ENCODE results near the gene ZNF624.

The ZNF624 gene

DNA sequence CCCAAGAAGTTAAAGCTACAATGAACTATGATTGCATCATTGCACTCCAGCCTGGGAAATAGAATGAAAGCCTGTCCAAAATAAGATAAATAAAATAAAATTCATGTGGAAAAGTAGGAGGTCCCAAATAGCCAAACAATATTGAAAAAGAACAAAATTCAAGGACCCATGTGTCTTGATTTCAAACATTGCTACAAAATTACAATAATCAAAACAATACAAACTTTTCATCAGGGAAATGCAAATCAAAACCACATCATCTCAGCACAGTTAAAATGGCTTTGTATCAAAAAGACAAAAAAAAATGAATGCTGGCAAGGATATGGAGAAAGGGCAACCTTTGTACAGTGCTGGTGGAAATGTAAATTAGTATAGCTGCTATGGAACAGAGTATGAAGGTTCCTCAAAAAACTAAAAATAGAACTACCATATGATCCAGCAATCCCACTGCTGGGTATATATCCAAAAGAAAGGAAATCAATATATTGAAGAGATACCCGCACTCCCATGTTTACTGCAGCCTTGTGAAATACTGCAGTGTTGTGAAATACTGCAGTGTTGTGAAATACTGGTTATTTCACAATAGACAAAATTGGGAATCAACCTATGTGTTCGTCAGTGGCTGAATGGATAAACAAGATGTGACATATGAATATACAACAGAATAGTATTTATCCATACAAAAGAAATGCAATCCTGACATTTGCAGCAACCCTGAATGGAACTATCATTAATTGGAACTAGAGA, 60.1 kb downstream of the ZNF624 start:
- DNase-seq, result no peak

DNA sequence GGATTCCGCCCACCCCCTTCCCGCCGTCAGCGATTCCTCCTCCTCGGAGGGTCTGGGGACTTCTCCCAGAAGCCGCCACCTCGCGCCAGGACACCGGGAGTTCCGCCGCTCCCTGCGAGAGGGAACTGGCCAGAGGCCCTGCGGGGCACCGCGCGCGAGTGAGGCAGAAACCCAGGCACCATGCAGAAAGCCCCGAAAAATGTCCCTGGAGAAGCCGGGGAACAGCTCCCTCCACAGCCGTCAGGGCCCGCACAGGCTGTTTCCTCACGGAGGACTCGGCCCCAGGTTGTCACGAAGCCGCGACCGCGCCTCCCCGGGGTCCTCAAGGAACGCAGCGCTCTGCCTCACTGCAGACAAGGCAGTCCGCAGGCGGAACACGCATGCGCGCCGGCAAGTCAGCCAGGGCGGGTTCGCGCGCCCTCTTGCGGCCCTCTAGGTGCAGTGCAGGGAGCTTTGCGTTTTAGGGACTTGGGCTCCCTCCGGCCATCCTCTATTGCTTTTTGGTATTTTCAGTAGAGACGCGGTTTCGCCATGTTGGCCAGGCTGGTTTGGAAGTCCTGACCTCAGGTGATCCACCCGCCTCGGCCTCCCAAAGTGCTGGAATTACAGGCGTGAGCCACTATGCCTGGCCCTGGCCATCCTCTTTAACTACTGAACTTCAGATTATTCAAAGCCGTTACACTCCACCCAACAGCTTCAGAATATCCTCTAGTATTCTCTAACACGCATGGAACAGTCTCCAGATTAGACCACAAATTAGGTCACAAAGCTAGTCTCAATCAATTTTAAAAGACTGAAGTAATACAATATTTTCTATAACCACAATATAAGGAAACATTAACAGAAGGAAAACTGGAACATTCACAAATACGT, 64.3 kb downstream of the ZNF624 start:
- peak; percentile 83 for DNase-seq

DNA sequence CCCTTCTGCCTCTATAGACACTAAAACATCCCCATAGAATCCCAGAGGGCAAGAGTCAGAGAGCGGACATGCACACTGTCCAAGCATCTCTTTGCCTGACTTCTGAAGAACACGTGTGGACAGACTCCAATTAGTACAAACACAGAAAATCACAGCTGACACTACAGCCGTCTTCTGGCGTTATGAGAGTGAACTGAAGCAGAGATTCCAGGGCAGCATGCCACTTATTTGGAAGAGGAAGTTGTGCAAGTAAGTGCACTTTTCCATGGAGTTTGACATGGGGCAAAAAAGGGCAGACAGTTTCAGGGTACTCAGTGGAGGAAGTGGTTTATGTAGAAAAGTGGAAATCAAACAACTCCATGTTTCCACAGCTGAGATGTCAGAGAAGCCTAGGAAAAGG, 67.9 kb downstream of the ZNF624 start:
- DNase-seq, result no peak

DNA sequence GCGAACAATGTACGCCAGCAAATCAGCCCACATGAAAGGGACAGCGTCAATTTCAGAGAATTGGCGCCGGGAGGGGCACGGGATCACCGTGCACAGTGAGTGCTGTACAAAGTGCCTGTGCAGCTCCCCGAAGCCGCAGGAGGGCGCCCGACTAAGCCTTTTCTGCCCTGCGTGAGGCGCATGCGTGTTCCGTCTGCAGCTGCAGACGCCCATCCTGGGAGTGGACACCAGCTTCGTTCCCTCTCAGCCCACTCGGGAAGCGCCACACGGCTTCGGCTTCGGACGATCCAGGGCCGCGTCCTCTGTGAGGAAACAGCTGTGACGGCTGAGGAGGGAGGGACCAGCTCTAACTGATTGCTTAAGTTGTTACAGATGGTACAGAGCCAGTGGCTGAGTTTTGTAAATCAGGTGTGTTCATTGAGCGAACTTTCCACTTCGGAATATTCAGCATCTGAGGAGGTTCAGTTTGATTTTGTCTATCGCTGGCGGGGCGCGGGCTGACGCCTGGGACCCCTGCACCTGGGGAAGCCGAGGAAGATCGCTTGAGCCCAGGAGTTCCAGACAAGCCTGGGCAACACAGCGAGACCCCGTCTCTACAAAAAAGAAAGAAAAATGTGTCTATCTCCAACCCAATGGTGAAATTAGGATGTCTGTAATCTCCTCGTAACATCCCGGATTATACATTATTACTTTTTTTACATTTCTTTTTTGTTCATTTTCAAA, 69.2 kb downstream of the ZNF624 start:
- peak; percentile 77 for DNase-seq

DNA sequence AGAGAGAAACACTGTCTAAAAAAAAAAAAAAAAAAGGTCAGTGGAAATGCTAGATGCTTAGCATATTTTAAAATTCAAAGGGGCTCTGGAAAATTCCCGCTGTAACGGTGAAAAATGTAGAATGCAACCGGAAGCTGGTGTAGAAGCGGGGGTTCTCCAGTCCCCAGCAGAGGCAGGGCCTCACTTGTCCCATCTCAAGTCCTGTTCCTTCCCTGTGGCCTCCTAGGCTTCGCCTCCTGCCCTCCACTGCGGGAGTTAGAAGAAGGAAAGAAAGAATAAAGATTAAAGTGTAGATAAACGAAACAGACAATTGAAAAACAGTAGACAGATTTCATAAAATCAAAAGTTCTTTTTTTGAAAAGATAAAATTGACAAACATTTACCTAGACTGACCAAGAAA, 69.9 kb downstream of the ZNF624 start:
- no peak for DNase-seq

DNA sequence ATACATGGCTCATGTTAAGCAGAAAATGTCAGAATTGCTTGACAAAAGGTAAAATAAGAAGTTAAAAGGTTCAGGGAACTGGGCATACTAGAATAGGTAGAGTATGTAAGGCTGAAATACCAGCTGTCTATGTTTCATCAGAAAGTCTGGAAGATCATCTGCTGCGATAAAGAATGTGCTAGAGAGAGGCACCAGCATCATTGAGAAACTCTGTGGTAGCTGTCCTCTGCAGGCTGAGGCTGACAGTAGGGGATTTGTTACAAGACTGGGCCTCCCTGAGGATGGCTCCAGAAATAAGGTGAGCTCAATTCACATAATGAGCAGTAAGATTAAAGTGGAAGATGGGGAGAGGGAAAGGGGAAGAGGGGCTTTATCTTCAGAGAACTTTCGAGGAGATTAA, 80.2 kb downstream of the ZNF624 start:
- no peak for DNase-seq
